ENCODE data around the gene CLPX. TPM values are rescaled to one million over a fixed set of nuclear protein-coding genes. Genes with fewer than 3 reads are reported as not detected.
"Not testable (repeated sequence)": the region's sequence is repeated elsewhere in the genome, so short reads cannot be mapped to it uniquely, and the experiment has no call there.

CLPX gene
- total RNA-seq, 4 donors from 2014 or later, result 51.0 to 57.4 (median 54.1) TPM

GRCh38 chr15:65146438-65146837 lies 38.7 kb downstream of the CLPX start:
- Histone ChIP-seq H3K36me3 (peaks cover 0 to 59% (median 6%) of the 10 kb centered on the region in 3 donors), H3K4me3 (no peak overlapping the region), H3K27me3 (no peaks in the 10 kb centered on the region), H3K4me1 (no peaks in the 10 kb centered on the region), H3K9me3 (no peaks in the 10 kb centered on the region), H3K27ac (no peak overlapping the region)
- 53 to 83% methylated on average over 1 to 4 of the region's 4 CpGs for WGBS, 2 donors
- intact Hi-C loops (cut with DNase I), result no loop called here
- DNase-seq, result no peak
- TF ChIP-seq CTCF (IDR thresholded peaks at IDR 0.05) (no peak), POLR2A (IDR thresholded peaks at IDR 0.05) (no peak)

- not testable (repeated sequence) for DNase-seq
- WGBS, 2 donors, result 90 to 92% methylated on average over 6 of the region's 6 CpGs
These were observed 46.5 kb downstream of the CLPX start for GRCh38 chr15:65138631-65139030.

GRCh38 chr15:65137893-65138292 lies 47.2 kb downstream of the CLPX start:
- WGBS, 2 donors, result 90 to 93% methylated on average over 4 of the region's 4 CpGs
- H3K36me3 ChIP-seq; H3K4me3 ChIP-seq; H3K27ac ChIP-seq; H3K27me3 ChIP-seq; H3K9me3 ChIP-seq; DNase-seq; intact Hi-C loops (cut with DNase I); H3K4me1 ChIP-seq: not testable (repeated sequence)

More at GRCh38 chr15:65138631-65139030, 46.5 kb downstream of the CLPX start:
- H3K4me3 ChIP-seq; H3K27ac ChIP-seq; intact Hi-C loops (cut with DNase I); H3K4me1 ChIP-seq; H3K36me3 ChIP-seq; H3K9me3 ChIP-seq; H3K27me3 ChIP-seq: not testable (repeated sequence)

- not testable (repeated sequence) for DNase-seq
These were observed 48.1 kb downstream of the CLPX start for GRCh38 chr15:65137089-65137488.

GRCh38 chr15:65134538-65134937 lies 50.6 kb downstream of the CLPX start:
- Histone ChIP-seq H3K27me3 (no peaks in the 10 kb centered on the region), H3K9me3 (no peaks in the 10 kb centered on the region), H3K36me3 (peaks cover 0 to 17% (median 0%) of the 10 kb centered on the region in 3 donors), H3K4me3 (no peak overlapping the region), H3K4me1 (peaks cover 16 to 39% (median 24%) of the 10 kb centered on the region in 3 donors), H3K27ac (no peak overlapping the region)
- intact Hi-C loops (cut with DNase I), result no loop called here
- 88 to 91% methylated on average over 5 to 8 of the region's 8 CpGs for WGBS, 2 donors
- TF ChIP-seq POLR2A (IDR thresholded peaks at IDR 0.05) (no peak), CTCF (IDR thresholded peaks at IDR 0.05) (no peak)
- no peak for DNase-seq

More at GRCh38 chr15:65137089-65137488, 48.1 kb downstream of the CLPX start:
- 88 to 92% methylated on average over 4 to 6 of the region's 7 CpGs for WGBS, 2 donors
- H3K27me3 ChIP-seq; H3K36me3 ChIP-seq; H3K27ac ChIP-seq; H3K9me3 ChIP-seq; intact Hi-C loops (cut with DNase I); H3K4me3 ChIP-seq: not testable (repeated sequence)
- H3K4me1 ChIP-seq, result peaks cover 6 to 16% (median 10%) of the 10 kb centered on the region in 3 donors

- Histone ChIP-seq H3K9me3 (no peaks in the 10 kb centered on the region), H3K27me3 (no peaks in the 10 kb centered on the region), H3K4me3 (peak within 1 kb of the TSS; percentile 67 to 91 (median 88)), H3K27ac (peak within 1 kb of the TSS; percentile 87 to 94 (median 92)), H3K36me3 (peaks cover 2 to 25% (median 3%) of the 10 kb centered on the region in 3 donors), H3K4me1 (peaks cover 16 to 48% (median 24%) of the 10 kb centered on the region in 3 donors)
- peak; percentile 37 for DNase-seq
- 1% methylated on average over 21 to 27 of the region's 45 CpGs for WGBS, 2 donors
- intact Hi-C loops (cut with DNase I), result no loop called here
- peak in 1 of 6 experiments; percentile 7 for TF ChIP-seq CTCF (IDR thresholded peaks at IDR 0.05)
- TF ChIP-seq POLR2A (IDR thresholded peaks at IDR 0.05), result peak in 2 of 4 donors; percentile 69 to 72
These were observed 51.5 kb downstream of the CLPX start, which contains the start of gene PDCD7 for GRCh38 chr15:65133548-65134200. PDCD7 (minus strand) TSS chr15:65133808; CDS start chr15:65133781, 27 bp downstream.
